Natural killer cell (primary cell): ENCODE measurements around the gene A4GNT. TPM values are rescaled to one million over a fixed set of nuclear protein-coding genes. Genes with fewer than 3 reads are reported as not detected.

ENCODE experiments used
- ATAC-seq, 3 donors: fragments of 150-1000 bp in 2 of 3; fragments of 200-7000 bp in 1 of 3; cut with Tn5 transposase; 1 replicate in 1 of 3; 2 replicates in 2 of 3; pipeline ENCODE4 v1.10.0; 2021; ENCODE audit warnings: mild to moderate bottlenecking in 2 of 3, moderate library complexity in 2 of 3
- DNase-seq, 2 donors: peaks; one replicate each; pipeline versions ENCODE4 v3.0.0 to v3.0.0-alpha.2; 2013 to 2021; ENCODE audit warnings: mixed read lengths in 1 of 2
- H3K27ac ChIP-seq: one replicate; pipeline ENCODE4 v1.5.1; 2013; ENCODE audit warnings: mild to moderate bottlenecking, low read length
- H3K27me3 ChIP-seq: one replicate; pipeline ENCODE4 v1.6.1; 2013; ENCODE audit warnings: low read length; ENCODE audit not compliant: control insufficient read depth, insufficient read depth
- H3K36me3 ChIP-seq: one replicate; pipeline ENCODE4 v1.6.1; 2013; ENCODE audit warnings: low read length; ENCODE audit not compliant: control insufficient read depth, insufficient read depth
- H3K4me1 ChIP-seq: one replicate; pipeline ENCODE4 v1.6.1; 2013; ENCODE audit warnings: low read length; ENCODE audit not compliant: control insufficient read depth, insufficient read depth
- H3K4me3 ChIP-seq: one replicate; pipeline ENCODE4 v1.5.1; 2013; ENCODE audit warnings: low read length
- H3K9me3 ChIP-seq: one replicate; pipeline ENCODE4 v1.6.1; 2013; ENCODE audit warnings: low read length; ENCODE audit not compliant: control insufficient read depth, insufficient read depth
- H3K27ac Mint-ChIP-seq, 2 donors: one replicate each; pipeline ENCODE4 v1.8.0; 2022; ENCODE audit warnings: mild to moderate bottlenecking in 2 of 2, mixed read lengths in 2 of 2, moderate library complexity in 1 of 2
- H3K27me3 Mint-ChIP-seq, 2 donors: one replicate each; pipeline ENCODE4 v1.8.0; 2022; ENCODE audit warnings: low read depth in 2 of 2, mixed read lengths in 2 of 2
- H3K36me3 Mint-ChIP-seq: one replicate; pipeline ENCODE4 v1.8.0; 2022; ENCODE audit warnings: mixed read lengths
- H3K4me1 Mint-ChIP-seq, 2 donors: one replicate each; pipeline ENCODE4 v1.8.0; 2022; ENCODE audit warnings: mixed read lengths in 2 of 2
- H3K4me3 Mint-ChIP-seq: one replicate; pipeline ENCODE4 v1.8.0; 2022; ENCODE audit warnings: mild to moderate bottlenecking, moderate library complexity, mixed read lengths
- H3K9me3 Mint-ChIP-seq, 2 donors: one replicate each; pipeline ENCODE4 v1.8.0; 2022; ENCODE audit warnings: mixed read lengths in 2 of 2
- WGBS: methylation state at CpG from one replicate; pipeline ENCODE4 v1.1.7; 2013; ENCODE audit warnings: missing lambda C conversion rate; ENCODE audit not compliant: insufficient coverage; 5-methylcytosine and 5-hydroxymethylcytosine counted together
- intact Hi-C: fragments of 100-400 bp; cut with micrococcal nuclease; formaldehyde crosslinking; loops from one replicate; pipeline ENCODE4 v1.14.2; 2022
- total RNA-seq, 4 donors: library from RNA; stranded (reverse); fragments of 120-200 nt in 1 of 4; gene quantifications; one replicate each; pipeline versions ENCODE4 v1.2.3 to v1.2.4, GENCODE V29; 2013 to 2022
- TF ChIP-seq, protein P1 (sequence below): fragments of 200-600 bp; IDR thresholded peaks from one replicate; pipeline ENCODE4 v1.8.0; 2022; ENCODE audit warnings: antibody characterized with exemption

A4GNT gene
- total RNA-seq, 3 donors from 2014 or later (not counting 1 experiment from before 2014, with no cell fraction given), result not detected

DNA sequence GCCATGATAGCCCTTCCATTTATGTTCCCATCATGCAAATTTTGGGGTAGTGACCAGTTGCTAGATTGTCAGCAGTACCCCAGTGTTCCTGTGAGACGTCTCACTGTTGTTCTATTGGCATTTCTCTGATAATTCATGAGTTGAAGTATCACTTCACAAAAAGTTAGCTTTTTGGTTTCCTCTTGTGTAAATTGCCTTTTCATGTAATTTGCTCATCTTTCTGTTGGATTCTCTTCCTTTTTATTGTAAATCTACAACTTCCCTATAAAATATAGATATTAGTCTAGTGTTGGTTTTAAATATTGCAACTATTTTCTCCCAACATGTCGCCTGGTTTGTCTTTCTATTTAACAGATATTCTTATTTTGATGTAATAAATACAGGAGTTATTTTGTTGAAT lies 7.5 kb upstream of the A4GNT start:
- Mint-ChIP-seq H3K27me3 (peaks cover 12 to 26% of the 10 kb centered on the region in 2 donors), H3K36me3 (no peaks in the 10 kb centered on the region), H3K4me3 (no peak overlapping the region), H3K9me3 (no peaks in the 10 kb centered on the region), H3K27ac (no peak overlapping the region), H3K4me1 (no peaks in the 10 kb centered on the region)
- Histone ChIP-seq H3K4me3 (no peak overlapping the region), H3K27ac (no peak overlapping the region), H3K9me3 (no peaks in the 10 kb centered on the region), H3K4me1 (no peaks in the 10 kb centered on the region), H3K36me3 (no peaks in the 10 kb centered on the region), H3K27me3 (no peaks in the 10 kb centered on the region)
- no peak for ATAC-seq
- DNase-seq, result no peak
- intact Hi-C loops, result no loop called here
- WGBS, result 100% methylated on average over 1 of the region's 2 CpGs
- TF ChIP-seq, protein P1, sequence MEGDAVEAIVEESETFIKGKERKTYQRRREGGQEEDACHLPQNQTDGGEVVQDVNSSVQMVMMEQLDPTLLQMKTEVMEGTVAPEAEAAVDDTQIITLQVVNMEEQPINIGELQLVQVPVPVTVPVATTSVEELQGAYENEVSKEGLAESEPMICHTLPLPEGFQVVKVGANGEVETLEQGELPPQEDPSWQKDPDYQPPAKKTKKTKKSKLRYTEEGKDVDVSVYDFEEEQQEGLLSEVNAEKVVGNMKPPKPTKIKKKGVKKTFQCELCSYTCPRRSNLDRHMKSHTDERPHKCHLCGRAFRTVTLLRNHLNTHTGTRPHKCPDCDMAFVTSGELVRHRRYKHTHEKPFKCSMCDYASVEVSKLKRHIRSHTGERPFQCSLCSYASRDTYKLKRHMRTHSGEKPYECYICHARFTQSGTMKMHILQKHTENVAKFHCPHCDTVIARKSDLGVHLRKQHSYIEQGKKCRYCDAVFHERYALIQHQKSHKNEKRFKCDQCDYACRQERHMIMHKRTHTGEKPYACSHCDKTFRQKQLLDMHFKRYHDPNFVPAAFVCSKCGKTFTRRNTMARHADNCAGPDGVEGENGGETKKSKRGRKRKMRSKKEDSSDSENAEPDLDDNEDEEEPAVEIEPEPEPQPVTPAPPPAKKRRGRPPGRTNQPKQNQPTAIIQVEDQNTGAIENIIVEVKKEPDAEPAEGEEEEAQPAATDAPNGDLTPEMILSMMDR, result no peak

DNA sequence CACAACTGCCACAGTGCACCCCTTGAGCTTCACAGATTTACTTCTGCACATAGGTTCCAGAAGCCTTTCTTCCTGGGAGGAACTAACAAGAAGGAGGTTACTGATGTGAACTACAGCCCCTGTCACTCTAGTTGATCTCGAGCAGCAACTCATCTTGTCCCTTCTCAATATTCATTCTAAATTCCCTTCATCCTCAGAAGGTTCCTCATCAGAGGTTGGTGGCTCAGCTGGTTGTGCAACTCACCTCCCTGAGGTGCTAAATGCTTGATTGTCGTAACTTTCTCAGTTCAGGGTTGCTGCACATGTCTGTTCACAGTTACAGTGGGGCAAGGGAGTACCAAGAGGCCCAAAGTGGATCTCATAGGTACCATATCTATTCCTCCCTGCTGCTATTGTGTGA lies 5.7 kb upstream of the A4GNT start:
- Histone ChIP-seq H3K9me3 (no peaks in the 10 kb centered on the region), H3K4me1 (no peaks in the 10 kb centered on the region)
- H3K4me3 Mint-ChIP-seq, result no peak overlapping the region

DNA sequence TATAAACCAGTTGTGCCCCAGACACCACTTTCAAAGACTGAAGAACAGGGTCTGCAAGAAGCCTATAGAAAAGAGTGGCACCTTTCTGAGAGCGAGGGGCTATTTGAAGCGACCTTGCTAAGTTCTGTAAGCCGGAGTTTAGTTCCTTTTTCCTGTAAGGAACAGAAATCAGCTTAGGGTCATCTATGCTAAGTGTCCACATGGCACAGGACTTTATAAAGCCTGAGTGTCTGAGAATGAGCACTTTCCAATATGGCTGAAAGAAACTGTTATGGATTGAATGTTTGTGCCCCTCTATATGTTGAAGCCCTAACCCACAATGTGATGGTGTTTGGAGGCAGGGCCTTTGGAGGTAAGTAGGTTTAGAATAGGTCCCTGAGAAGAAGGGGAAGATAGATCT lies 4.0 kb upstream of the A4GNT start:
- Histone ChIP-seq H3K27me3 (no peaks in the 10 kb centered on the region), H3K36me3 (no peaks in the 10 kb centered on the region), H3K9me3 (no peaks in the 10 kb centered on the region), H3K4me1 (no peaks in the 10 kb centered on the region), H3K27ac (no peak overlapping the region), H3K4me3 (no peak overlapping the region)
- peaks cover 5 to 15% of the 10 kb centered on the region in 2 donors for H3K27me3 Mint-ChIP-seq
- H3K4me1 Mint-ChIP-seq, result no peaks in the 10 kb centered on the region
- no peak overlapping the region for H3K4me3 Mint-ChIP-seq
- TF ChIP-seq, protein P1, result no peak
- no peaks in the 10 kb centered on the region for H3K36me3 Mint-ChIP-seq
- ATAC-seq, result no peak
- intact Hi-C loops, result no loop called here
- no peaks in the 10 kb centered on the region for H3K9me3 Mint-ChIP-seq
- WGBS, result 85% methylated on average over 3 of the region's 3 CpGs
- H3K27ac Mint-ChIP-seq, result no peak overlapping the region
- DNase-seq, result no peak

More for the DNA sequence above, 5.7 kb upstream of the A4GNT start:
- Mint-ChIP-seq H3K36me3 (no peaks in the 10 kb centered on the region), H3K4me1 (no peaks in the 10 kb centered on the region), H3K27ac (no peak overlapping the region), H3K27me3 (peaks cover 8 to 26% of the 10 kb centered on the region in 2 donors), H3K9me3 (no peaks in the 10 kb centered on the region)
- 67% methylated on average over 2 of the region's 2 CpGs for WGBS
- ATAC-seq (no peak), DNase-seq (no peak)
- Histone ChIP-seq H3K4me3 (no peak overlapping the region), H3K27ac (no peak overlapping the region), H3K27me3 (no peaks in the 10 kb centered on the region), H3K36me3 (no peaks in the 10 kb centered on the region)
- intact Hi-C loops, result no loop called here
- TF ChIP-seq, protein P1, result no peak

DNA sequence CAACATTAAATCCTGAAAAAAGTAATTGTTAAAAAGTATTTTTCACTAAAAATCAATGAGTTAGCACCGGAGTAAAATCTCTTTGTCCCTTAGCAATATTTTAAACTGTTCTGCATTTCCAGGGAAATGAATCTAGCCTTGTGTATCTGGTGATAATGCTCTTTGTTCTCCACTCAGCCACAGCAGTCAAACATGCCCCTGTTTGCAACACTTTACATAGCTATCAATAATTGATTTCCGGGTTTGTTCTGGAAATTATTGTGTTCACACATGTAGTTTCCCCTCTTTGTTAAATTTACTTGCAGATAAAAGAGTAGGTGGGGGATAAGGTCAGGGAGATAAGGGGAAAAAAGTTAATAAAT lies 3.6 kb upstream of the A4GNT start:
- DNase-seq (no peak), ATAC-seq (no peak)
- peaks cover 2 to 11% of the 10 kb centered on the region in 2 donors for H3K27me3 Mint-ChIP-seq
- no peak overlapping the region for H3K27ac ChIP-seq
- H3K27me3 ChIP-seq, result no peaks in the 10 kb centered on the region
- no peak overlapping the region for H3K4me3 ChIP-seq
- H3K36me3 Mint-ChIP-seq, result no peaks in the 10 kb centered on the region
- intact Hi-C loops, result no loop called here
- no peaks in the 10 kb centered on the region for H3K36me3 ChIP-seq
- WGBS, result 83% methylated on average over 1 of the region's 2 CpGs
- H3K4me1 Mint-ChIP-seq, result no peaks in the 10 kb centered on the region
- no peaks in the 10 kb centered on the region for H3K9me3 Mint-ChIP-seq
- TF ChIP-seq, protein P1, result no peak
- H3K4me3 Mint-ChIP-seq, result no peak overlapping the region
- no peak overlapping the region for H3K27ac Mint-ChIP-seq
- no peaks in the 10 kb centered on the region for H3K9me3 ChIP-seq
- no peaks in the 10 kb centered on the region for H3K4me1 ChIP-seq
